ENCODE results near the gene GOPC. TPM values are rescaled to one million over a fixed set of nuclear protein-coding genes. Genes with fewer than 3 reads are reported as not detected.

The GOPC gene
- total and polyA plus RNA-seq, 2 of the 13 experiments (the other 11 are each of a cell fraction or from before 2014, with no cell fraction given), result 20.9 to 41.5 TPM

DNA sequence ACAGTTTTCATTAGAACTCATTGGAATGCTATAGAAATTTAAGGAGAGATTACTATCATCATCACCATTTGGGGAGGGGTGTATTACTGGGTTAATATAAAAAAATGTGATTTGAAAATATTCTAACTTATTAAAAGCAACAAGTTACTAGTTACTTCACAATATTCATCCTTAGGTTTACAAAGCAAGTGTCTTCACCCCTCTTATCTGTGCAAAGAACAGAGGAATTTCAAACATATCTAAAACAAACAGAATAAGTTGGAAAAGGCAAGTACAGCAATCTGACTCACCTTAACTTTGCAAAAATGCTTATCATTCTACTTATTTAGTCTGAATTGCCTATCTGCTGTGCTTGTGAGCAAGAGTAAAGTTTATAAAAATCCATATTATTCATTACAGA is 87.0 kb downstream of the GOPC start (continued):
- TF ChIP-seq, protein P1, sequence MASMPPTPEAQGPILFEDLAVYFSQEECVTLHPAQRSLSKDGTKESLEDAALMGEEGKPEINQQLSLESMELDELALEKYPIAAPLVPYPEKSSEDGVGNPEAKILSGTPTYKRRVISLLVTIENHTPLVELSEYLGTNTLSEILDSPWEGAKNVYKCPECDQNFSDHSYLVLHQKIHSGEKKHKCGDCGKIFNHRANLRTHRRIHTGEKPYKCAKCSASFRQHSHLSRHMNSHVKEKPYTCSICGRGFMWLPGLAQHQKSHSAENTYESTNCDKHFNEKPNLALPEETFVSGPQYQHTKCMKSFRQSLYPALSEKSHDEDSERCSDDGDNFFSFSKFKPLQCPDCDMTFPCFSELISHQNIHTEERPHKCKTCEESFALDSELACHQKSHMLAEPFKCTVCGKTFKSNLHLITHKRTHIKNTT (CRISPR knock-in tag; IDR thresholded peaks at IDR 0.05), result no peak
- TF ChIP-seq, protein P2, sequence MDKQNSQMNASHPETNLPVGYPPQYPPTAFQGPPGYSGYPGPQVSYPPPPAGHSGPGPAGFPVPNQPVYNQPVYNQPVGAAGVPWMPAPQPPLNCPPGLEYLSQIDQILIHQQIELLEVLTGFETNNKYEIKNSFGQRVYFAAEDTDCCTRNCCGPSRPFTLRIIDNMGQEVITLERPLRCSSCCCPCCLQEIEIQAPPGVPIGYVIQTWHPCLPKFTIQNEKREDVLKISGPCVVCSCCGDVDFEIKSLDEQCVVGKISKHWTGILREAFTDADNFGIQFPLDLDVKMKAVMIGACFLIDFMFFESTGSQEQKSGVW (CRISPR knock-in tag; IDR thresholded peaks at IDR 0.05; ENCODE audit: borderline replicate concordance), result no peak
- TF ChIP-seq FOXA1 (IDR thresholded peaks at IDR 0.05), result no peak
- TF ChIP-seq FOXA1 (CRISPR knock-in tag; IDR thresholded peaks at IDR 0.05), result 0 out of 2 replicates have a peak, but pooled peaks have one; percentile 22
- no peak for TF ChIP-seq CHD4 (IDR thresholded peaks at IDR 0.05; ENCODE audit: borderline replicate concordance, low read length)
- no peak for TF ChIP-seq ZNF550 (CRISPR knock-in tag; IDR thresholded peaks at IDR 0.05; ENCODE audit: borderline replicate concordance)
- TF ChIP-seq ZNF234 (CRISPR knock-in tag; conservative IDR thresholded peaks at IDR 0.05), result no peak
- TF ChIP-seq, protein P3, sequence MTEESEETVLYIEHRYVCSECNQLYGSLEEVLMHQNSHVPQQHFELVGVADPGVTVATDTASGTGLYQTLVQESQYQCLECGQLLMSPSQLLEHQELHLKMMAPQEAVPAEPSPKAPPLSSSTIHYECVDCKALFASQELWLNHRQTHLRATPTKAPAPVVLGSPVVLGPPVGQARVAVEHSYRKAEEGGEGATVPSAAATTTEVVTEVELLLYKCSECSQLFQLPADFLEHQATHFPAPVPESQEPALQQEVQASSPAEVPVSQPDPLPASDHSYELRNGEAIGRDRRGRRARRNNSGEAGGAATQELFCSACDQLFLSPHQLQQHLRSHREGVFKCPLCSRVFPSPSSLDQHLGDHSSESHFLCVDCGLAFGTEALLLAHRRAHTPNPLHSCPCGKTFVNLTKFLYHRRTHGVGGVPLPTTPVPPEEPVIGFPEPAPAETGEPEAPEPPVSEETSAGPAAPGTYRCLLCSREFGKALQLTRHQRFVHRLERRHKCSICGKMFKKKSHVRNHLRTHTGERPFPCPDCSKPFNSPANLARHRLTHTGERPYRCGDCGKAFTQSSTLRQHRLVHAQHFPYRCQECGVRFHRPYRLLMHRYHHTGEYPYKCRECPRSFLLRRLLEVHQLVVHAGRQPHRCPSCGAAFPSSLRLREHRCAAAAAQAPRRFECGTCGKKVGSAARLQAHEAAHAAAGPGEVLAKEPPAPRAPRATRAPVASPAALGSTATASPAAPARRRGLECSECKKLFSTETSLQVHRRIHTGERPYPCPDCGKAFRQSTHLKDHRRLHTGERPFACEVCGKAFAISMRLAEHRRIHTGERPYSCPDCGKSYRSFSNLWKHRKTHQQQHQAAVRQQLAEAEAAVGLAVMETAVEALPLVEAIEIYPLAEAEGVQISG (CRISPR knock-in tag; IDR thresholded peaks at IDR 0.05), result no peak
- no peak for TF ChIP-seq MIER2 (CRISPR knock-in tag; IDR thresholded peaks at IDR 0.05)
- TF ChIP-seq ZNF775 (CRISPR knock-in tag; IDR thresholded peaks at IDR 0.05; ENCODE audit: borderline replicate concordance), result no peak
- peak; percentile 71 for TF ChIP-seq RARA (CRISPR knock-in tag; IDR thresholded peaks at IDR 0.05)
- TF ChIP-seq TCF7L2 (IDR thresholded peaks at IDR 0.05; ENCODE audit: low read depth, low read length), result no peak
- TF ChIP-seq, protein P4, sequence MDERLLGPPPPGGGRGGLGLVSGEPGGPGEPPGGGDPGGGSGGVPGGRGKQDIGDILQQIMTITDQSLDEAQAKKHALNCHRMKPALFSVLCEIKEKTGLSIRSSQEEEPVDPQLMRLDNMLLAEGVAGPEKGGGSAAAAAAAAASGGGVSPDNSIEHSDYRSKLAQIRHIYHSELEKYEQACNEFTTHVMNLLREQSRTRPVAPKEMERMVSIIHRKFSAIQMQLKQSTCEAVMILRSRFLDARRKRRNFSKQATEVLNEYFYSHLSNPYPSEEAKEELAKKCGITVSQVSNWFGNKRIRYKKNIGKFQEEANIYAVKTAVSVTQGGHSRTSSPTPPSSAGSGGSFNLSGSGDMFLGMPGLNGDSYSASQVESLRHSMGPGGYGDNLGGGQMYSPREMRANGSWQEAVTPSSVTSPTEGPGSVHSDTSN (CRISPR knock-in tag; IDR thresholded peaks at IDR 0.05), result no peak
- TF ChIP-seq ARID5B (CRISPR knock-in tag; IDR thresholded peaks at IDR 0.05), result peak; percentile 81
- no peak for TF ChIP-seq REL (CRISPR knock-in tag; conservative IDR thresholded peaks at IDR 0.05)
- TF ChIP-seq ZNF660 (CRISPR knock-in tag; IDR thresholded peaks at IDR 0.05; ENCODE audit: borderline replicate concordance, low read depth), result no peak
- TF ChIP-seq CC2D1A (CRISPR knock-in tag; IDR thresholded peaks at IDR 0.05), result no peak
- TF ChIP-seq ZNF576 (CRISPR knock-in tag; IDR thresholded peaks at IDR 0.05), result no peak
